ENCODE measurements around the gene PTPRN. TPM values are rescaled to one million over a fixed set of nuclear protein-coding genes. Genes with fewer than 3 reads are reported as not detected.
A peak's percentile ranks its signal among the peaks of the same experiment; 100 is the strongest.

The PTPRN gene
- total RNA-seq, 1 experiment from 2014 or later, result not detected

- no peak for TF ChIP-seq EZH2phosphoT487 (IDR thresholded peaks at IDR 0.05; ENCODE audit: borderline replicate concordance)
- peak; percentile 57 for TF ChIP-seq YY1 (IDR thresholded peaks at IDR 0.05; ENCODE audit: extremely low read depth, insufficient replicate concordance, low read depth, low read length)
- TF ChIP-seq EGR1 (IDR thresholded peaks at IDR 0.05; ENCODE audit: low read depth), result no peak
Observed at GRCh38 chr2:219279151-219279915, 29.9 kb downstream of the PTPRN start, which contains the start of gene DNAJB2 (continued).

DNA sequence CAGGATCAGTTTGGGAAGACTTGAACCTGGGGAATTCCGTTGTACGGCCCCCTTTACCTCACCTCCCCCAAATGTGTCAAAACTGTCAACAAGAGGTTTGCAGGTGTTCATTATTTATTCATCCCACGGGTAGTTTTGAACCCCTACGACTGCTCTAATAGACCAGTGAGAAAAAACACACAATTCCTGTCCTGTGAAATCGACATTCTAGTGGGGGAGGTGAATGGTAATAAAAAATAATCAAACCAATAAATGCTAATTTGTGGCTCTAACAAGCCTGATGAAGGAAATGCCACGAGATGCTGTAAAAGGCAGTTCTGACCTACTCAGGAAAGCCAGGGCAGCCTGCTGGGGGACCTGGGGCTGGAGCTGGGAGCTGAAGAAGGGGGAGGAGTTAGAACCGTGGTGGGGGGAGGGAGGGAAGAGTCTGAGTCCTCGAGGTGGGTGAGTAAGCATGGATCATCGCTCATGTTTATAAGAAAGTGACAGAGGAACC, 30.5 kb downstream of the PTPRN start:
- H3K27ac ChIP-seq (ENCODE audit: low read depth, low read length), result peak overlapping the region; percentile 82
- TF ChIP-seq EZH2phosphoT487 (IDR thresholded peaks at IDR 0.05; ENCODE audit: borderline replicate concordance) (no peak), ELF1 (IDR thresholded peaks at IDR 0.05; ENCODE audit: borderline replicate concordance, low read depth) (no peak), ATF3 (IDR thresholded peaks at IDR 0.05) (no peak), ZNF274 (IDR thresholded peaks at IDR 0.05; ENCODE audit: low read depth, low read length) (no peak), CEBPB (IDR thresholded peaks at IDR 0.05; ENCODE audit: low read depth) (no peak), RAD21 (IDR thresholded peaks at IDR 0.05; ENCODE audit: low read depth) (no peak), POLR2A (IDR thresholded peaks at IDR 0.05; ENCODE audit: borderline replicate concordance, extremely low read depth, insufficient read depth, insufficient read length) (no peak), JUND (IDR thresholded peaks at IDR 0.05) (no peak)
- TF ChIP-seq, protein P1, sequence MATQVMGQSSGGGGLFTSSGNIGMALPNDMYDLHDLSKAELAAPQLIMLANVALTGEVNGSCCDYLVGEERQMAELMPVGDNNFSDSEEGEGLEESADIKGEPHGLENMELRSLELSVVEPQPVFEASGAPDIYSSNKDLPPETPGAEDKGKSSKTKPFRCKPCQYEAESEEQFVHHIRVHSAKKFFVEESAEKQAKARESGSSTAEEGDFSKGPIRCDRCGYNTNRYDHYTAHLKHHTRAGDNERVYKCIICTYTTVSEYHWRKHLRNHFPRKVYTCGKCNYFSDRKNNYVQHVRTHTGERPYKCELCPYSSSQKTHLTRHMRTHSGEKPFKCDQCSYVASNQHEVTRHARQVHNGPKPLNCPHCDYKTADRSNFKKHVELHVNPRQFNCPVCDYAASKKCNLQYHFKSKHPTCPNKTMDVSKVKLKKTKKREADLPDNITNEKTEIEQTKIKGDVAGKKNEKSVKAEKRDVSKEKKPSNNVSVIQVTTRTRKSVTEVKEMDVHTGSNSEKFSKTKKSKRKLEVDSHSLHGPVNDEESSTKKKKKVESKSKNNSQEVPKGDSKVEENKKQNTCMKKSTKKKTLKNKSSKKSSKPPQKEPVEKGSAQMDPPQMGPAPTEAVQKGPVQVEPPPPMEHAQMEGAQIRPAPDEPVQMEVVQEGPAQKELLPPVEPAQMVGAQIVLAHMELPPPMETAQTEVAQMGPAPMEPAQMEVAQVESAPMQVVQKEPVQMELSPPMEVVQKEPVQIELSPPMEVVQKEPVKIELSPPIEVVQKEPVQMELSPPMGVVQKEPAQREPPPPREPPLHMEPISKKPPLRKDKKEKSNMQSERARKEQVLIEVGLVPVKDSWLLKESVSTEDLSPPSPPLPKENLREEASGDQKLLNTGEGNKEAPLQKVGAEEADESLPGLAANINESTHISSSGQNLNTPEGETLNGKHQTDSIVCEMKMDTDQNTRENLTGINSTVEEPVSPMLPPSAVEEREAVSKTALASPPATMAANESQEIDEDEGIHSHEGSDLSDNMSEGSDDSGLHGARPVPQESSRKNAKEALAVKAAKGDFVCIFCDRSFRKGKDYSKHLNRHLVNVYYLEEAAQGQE (IDR thresholded peaks at IDR 0.05; ENCODE audit: low read depth), result no peak
- H3K9ac ChIP-seq (ENCODE audit: low read length), result peak overlapping the region; percentile 71
- no peaks in the 10 kb centered on the region for H3K9me2 ChIP-seq (ENCODE audit: insufficient read depth)
- ATAC-seq (peak; percentile 24; the same call in 1 of the 2 replicates), DNase-seq (ENCODE audit: low read depth, low spot score) (no peak)
- no peaks in the 10 kb centered on the region for H3K79me2 ChIP-seq (ENCODE audit: insufficient read depth, low read length)
- intact Hi-C loops (cut with micrococcal nuclease), result loop anchor here (1.0 kb wide), 1 partner anchor 16 kb away; no protein-coding TSS in a partner anchor
- ChIA-PET RAD21 (ENCODE audit: low non-redundant PET in 1 of 2, low total read pairs in 2 of 2, uncharacterized antibody in 2 of 2, unreplicated experiment in 2 of 2) (no interaction called here), CTCF (interaction anchor here (0.6 to 4.3 kb wide), 13 partner anchors 9 to 277 kb away, joined by 3 to 71 read pairs (median 3); partner anchors contain the start of genes CNPPD1, GLB1L, STK16 and TUBA4A), POLR2A (interaction anchor here (0.8 to 1.5 kb wide), 7 partner anchors 9 to 122 kb away, joined by 3 to 6 read pairs (median 4); partner anchors contain the start of genes DNPEP, TUBA4A and TUBA4B)
- H3K4me3 ChIP-seq (replicated peaks in 1 of 2; ENCODE audit: low read depth in 1 of 2, low read length in 2 of 2), result peak overlapping the region; percentile 42 to 59
- H3K27me3 ChIP-seq (ENCODE audit: insufficient read depth, low read length), result no peaks in the 10 kb centered on the region
- H3K36me3 ChIP-seq (ENCODE audit: control insufficient read depth in 1 of 2, insufficient read depth in 2 of 2, low read length in 2 of 2), result no peaks in the 10 kb centered on the region
- no peaks in the 10 kb centered on the region for H4K20me1 ChIP-seq (ENCODE audit: insufficient read depth)
- H3K4me2 ChIP-seq (ENCODE audit: low read length), result peak overlapping the region; percentile 86
- TSS peak; percentile 87 for BruUV-seq (replicated peaks)
- H3K4me1 ChIP-seq (ENCODE audit: control insufficient read depth in 1 of 2, insufficient read depth in 2 of 2, low read length in 2 of 2), result peaks cover 36 to 57% of the 10 kb centered on the region in 2 experiments
- H2AFZ ChIP-seq (ENCODE audit: low read depth, low read length, poor library complexity, severe bottlenecking), result no peak overlapping the region
- no peaks in the 10 kb centered on the region for H3K9me3 ChIP-seq (ENCODE audit: control insufficient read depth in 1 of 2, insufficient read depth in 1 of 2, low read depth in 1 of 2, low read length in 2 of 2)

All from HCT116 (cell line).